Stimulated activated CD8-positive, alpha-beta memory T cell treated with anti-CD3 and anti-CD28 coated beads, Interleukin-15, amount 100 ng/mL, for 4 hours (primary cell): ENCODE results near the gene DENND4C.
A peak's percentile ranks its signal among the peaks of the same experiment; 100 is the strongest.
"Not testable (repeated sequence)": the region's sequence is repeated elsewhere in the genome, so short reads cannot be mapped to it uniquely, and the experiment has no call there.

ENCODE experiments used
- DNase-seq, 2 donors: peaks; one replicate each; pipeline ENCODE4 v3.0.0-alpha.2; 2020; ENCODE audit warnings: low read depth in 2 of 2

Gene DENND4C

DNA sequence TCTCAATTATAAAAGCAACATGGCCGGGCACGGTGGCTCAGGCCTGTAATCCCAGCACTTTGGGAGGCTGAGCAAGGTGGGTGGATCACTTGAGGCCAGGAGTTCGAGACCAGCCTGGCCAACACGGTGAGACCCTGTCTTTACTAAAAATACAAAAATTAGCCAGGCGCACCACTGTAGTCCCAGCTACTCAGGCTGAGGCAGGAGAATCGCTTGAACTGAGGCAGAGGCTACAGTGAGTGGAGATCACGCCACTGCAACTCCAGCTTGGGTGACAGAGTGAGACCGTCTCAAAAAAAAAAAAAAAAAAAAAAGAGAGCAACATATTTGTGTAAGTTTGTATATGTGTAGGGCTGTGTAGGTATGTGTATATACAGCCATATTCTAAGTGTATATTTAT, 142.1 kb downstream of the DENND4C start:
- DNase-seq, result no peak

DNA sequence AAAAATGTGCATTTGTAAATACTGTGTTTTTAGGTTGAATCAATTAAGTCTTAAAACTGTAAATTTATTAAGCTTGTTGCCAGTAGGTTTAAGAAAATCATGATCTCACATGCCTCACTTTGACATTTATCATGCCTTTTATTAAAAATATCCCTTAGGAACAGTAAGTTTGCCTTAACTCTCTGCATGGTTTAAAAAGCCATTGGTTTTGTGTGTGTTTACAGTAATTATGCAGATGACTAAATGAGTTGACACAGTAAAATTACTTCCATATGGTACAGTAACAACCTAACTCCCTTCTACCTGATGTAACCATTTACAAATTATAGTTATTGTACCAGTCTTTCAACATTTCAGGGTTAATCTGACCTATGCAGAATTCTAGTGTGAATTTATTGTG, 143.0 kb downstream of the DENND4C start:
- DNase-seq, result no peak

DNA sequence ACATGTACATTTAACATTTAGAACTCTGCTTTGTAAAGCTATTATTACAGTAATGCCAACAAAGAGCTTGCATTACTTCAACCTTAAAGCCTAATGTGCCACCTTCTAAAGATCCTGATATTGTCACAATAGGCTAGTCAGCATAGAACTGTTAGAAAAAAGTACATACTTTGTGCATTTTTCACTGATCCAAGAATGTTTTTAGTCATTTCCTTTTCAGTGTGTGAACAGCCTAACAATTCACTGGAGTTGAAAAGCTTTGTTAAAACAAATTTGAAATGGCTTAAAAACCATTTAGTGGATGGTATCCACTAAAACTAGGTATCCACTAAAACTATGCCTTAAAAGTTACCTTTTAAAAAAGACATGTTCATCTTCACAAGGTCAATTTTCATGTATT, 145.0 kb downstream of the DENND4C start:
- no peak for DNase-seq

DNA sequence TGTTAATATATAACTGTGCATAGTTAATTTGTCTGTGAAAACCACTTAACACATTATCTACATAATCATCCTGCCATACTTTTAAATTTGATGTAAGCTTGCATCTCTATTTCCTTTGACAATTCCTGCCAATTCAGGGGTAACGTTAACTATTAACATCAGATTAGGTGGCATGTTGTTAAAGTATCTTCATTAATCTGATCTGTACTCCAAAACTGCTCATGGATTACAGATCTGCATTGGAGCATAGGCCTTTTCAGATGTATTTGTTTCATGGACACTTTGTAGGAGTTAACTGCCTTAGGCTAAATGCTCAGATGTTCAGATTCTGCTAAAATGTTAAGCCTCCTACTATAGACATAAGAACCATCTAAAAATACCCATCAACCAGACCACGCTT, 146.4 kb downstream of the DENND4C start:
- DNase-seq, result no peak

GRCh38 chr9:19378164-19378563, 147.7 kb downstream of the DENND4C start:
- no peak for DNase-seq

GRCh38 chr9:19378647-19379046, 148.2 kb downstream of the DENND4C start:
- no peak for DNase-seq

DNA sequence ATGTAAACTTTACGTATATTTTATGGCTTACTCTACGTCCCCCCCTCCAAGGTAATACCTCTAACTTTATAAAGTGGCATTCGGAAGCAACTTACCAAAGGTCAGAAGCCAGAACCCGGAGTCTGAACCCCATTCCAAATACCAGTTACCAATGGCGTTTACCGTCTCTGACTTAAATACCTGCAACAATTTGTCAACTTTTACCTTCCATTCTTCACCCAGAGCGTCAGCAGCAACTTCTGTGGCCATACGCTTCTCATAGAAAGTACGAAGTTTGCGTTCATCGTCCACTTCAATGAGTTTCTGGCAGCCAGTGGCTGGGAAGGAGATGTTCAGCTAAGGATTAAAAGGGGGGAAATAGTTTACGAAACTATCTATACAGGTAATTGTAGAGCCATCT, 148.8 kb downstream of the DENND4C start:
- no peak for DNase-seq

- peak in 1 of 2 donors; percentile 25 for DNase-seq
Observed at GRCh38 chr9:19379697-19380046, 149.2 kb downstream of the DENND4C start.

DNA sequence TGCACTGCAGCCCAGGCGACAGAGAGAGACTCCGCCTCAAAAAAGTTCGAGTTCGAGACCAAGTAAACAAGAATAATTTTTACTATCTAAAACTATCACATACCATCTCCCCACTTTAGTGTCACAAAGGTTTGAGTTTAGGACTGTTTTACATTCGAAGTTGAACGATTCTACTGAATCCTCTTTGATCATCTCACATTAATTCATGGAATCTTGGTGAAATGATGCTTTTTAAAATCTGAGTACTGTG, 150.3 kb downstream of the DENND4C start:
- DNase-seq, result no peak

DNA sequence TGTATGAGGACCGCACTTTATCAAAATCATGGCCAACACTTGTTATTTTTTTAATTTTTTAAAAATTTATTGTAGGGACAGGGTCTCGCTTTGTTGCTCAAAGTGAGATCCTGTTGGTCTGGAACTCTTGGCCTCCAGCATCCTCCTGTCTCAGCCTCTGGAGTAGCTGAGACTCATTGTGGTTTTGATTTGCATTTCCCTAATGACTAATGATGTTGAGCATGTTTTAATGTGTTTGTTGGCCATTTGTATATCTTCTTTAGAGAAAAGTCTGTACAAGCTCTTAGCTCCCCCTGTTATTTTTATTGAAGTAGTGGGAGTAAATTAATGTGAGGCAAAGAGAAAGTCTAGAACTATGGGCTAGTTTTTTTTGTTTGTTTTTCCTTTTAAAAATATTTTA, 151.2 kb downstream of the DENND4C start:
- no peak for DNase-seq

GRCh38 chr9:19385212-19385611, 154.7 kb downstream of the DENND4C start:
- not testable (repeated sequence) for DNase-seq

- no peak for DNase-seq
Observed at GRCh38 chr9:19385786-19386501, 155.5 kb downstream of the DENND4C start.

DNA sequence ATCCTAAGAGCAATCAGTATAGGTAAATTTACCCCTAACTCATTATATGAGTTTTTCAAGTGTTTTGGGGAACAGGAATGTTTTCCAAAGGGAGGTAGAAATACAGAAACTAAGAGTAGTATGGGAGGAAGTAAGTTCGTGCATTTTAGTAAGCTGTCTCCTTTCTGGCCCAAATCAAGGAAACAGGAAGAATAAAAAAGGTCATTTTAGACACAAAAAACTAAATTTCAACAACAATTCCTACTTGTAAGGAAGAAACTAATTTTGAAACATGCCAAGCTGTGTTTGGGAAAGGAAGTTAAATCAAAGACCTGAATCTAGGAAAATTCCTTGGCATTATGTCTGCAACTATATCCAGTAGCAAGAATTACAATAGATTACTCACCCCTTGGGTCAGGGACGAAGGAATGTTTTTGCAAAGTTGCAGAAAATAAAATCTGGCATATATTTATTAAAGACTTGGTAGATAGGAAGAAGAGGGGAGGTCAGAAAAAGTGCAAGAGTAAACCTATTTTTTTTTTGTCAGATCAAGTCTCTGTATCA, 156.1 kb downstream of the DENND4C start:
- no peak for DNase-seq

DNA sequence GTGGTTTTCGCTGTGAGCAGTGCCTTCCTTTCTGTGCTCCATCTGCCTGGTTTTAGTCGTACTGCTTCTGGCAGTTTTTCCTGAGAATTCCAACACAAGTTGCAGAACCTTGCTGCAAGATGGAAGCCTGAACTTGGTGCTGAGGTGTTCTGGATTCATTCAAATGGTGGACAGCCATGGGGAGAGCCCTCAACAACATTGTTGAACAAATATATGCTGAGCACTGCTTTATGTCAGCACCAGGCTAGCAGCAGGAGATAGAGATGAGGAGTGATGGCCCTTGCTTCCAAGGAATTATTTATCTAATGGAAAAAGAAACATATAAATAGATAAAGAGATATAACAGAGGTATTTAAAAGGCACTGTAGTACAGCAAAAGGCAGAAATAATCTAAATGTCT, 156.8 kb downstream of the DENND4C start:
- DNase-seq, result no peak

DNA sequence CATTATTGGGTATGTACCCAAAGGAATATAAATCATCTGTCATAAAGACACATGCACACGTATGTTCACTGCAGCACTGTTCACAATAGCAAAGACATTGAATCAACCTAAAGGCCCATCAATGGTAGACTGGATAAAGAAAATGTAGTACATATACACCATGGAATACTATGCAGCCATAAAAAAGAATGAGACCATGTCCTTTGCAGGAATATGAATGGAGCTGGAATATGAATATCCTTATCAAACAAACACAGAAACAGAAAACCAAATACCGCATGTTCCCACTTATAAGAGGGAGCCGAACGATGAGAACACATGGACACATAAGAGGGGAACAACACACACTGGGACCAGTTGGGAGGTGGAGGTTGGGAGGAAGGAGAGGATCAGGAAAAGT, 159.0 kb downstream of the DENND4C start:
- not testable (repeated sequence) for DNase-seq

- DNase-seq, result no peak
Observed at GRCh38 chr9:19397845-19398244, 167.4 kb downstream of the DENND4C start.

DNA sequence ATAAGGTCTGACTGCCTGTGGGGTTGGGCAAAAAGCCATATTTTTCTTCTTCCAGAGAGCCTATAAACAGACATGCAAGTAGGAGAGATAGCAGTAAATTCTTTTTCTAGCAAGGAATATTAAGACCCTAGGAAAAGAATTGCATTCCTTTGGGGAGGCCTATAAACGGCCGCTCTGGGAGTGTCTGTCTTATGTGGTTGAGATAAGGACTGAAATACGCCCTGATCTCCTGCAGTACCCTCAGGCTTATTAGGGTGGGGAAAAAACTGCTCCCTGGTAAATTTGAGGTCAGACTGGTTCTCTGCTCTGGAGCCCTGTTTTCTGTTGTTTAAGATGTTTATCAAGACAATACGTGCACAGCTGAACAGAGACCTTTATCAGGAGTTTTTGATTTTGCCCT, 172.7 kb downstream of the DENND4C start:
- not testable (repeated sequence) for DNase-seq

GRCh38 chr9:19404283-19405075, 174.0 kb downstream of the DENND4C start:
- DNase-seq, result no peak

DNA sequence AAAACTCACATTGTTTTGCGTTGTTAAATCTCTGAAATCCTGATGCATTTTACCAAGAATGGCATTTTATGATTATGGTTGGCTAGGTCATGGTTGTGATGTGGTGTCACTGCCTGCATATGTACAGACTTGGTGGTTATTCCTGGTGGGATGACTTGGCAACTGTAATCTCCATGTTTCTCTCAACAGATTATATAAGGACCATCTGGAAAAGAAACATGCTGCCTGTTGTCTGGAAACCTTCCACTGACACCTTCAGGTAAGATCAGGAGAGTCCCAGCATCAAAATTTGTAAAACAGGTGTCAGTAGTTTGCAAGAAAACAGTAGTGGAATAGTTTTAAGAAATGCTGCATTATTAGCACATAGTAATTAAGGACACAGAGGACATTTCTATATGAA, 175.3 kb downstream of the DENND4C start:
- no peak for DNase-seq

- DNase-seq, result no peak
Observed at GRCh38 chr9:19408316-19408692, 177.8 kb downstream of the DENND4C start.

- DNase-seq, result peak; percentile 84 to 92
Observed at GRCh38 chr9:19408693-19409400, 178.4 kb downstream of the DENND4C start, which contains the start of gene ACER2. Gene ACER2, plus strand, starts transcription at chr9:19409009. Its CDS starts 76 bp downstream, at chr9:19409085.

GRCh38 chr9:19409401-19410194, 179.1 kb downstream of the DENND4C start:
- DNase-seq, result no peak
